Epidermal melanocyte (primary cell): ENCODE data around the gene CLCA2.
"Not testable (repeated sequence)": the region's sequence is repeated elsewhere in the genome, so short reads cannot be mapped to it uniquely, and the experiment has no call there.

ENCODE experiments used
- DNase-seq: peaks from one replicate; pipeline ENCODE4 v3.0.0; 2011; ENCODE audit warnings: low spot score; ENCODE audit not compliant: insufficient read length

CLCA2 gene

DNA sequence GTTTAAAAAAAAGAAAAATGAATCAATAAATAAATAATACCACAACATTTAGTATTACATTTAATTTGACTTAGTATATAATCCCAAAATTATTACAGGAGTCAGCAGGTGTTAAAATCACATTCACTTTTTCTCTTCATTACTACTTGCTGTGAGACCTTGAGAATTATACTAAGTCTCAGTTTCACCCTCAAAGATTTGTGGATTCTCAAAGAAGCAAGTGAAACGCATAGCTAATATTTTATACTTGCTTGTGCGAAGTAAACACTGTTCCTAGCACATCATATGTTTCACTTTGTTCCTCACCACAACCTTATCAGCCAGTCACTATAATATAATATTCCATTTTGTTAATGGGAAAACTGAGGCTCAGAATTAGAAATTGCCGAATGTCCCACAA lies 48.8 kb downstream of the CLCA2 start:
- DNase-seq, result no peak

DNA sequence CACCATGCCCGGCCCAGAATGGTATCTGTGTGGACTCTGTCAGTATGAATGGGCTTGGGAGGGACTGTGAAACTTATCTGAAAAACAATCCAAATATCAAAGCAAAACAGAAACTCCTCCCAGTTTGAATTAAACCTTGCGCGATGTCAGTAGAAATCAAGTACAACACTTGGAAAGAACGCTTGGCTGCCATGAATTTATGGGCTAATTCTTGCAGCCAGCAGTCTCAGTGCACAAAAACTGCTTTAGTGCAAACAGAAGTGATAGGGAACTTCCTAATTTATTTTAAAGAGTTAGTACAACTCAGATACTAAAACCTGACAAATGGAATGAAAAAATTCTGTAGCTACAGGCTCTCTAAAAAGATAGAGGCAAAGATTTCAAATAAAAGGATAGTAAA lies 53.3 kb downstream of the CLCA2 start:
- DNase-seq, result no peak

DNA sequence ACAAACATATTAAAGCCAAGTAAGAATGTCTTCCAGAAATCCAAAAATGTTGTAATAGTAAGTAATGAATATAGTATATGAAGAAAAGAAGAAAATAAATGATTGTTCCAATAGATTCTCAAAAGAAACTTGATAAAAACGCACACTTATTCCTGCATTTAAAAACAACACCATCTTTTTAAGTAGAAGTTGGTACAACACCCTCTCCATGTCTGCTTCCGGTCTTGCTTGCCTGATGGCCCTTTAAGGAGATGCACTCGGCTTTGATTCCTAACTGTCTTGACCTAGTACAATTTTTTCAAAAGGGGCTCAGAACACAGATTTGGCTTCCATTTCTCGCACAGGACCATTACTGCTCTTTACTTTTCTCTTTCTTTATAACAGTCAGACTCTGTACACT lies 53.7 kb downstream of the CLCA2 start:
- DNase-seq, result no peak

DNA sequence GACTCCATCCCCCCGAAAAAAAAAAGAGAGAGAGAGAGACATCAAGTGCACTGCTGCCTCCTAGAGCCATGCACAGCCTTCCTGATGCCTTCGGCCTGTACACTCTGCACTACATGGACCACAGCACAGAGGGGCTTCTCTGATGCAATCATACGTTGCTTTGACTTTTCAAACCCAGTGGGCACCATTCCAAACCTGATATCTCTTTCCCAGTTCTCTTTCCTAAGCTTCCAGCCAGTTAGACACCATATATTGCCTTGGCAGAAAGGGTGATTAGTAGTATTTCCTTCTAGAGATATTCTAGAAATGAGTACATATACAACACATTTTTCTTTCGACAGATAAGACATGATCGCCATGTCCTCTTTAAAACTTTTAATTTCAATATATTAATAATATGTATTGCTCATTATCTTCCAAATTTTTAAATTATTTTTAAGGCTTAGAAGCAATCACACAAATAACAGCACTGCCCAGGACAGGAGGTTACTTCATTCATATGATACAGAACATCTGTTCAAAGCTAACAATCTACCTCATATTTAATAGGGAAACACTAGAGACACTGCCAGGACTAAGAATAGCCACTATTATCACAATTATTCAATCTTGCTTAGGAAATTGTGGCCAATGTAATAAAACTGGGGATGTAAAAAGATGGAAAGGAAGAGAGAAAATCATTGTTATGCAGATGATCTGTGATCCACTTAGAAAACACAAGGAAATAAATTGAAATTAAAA lies 54.6 kb downstream of the CLCA2 start:
- no peak for DNase-seq

DNA sequence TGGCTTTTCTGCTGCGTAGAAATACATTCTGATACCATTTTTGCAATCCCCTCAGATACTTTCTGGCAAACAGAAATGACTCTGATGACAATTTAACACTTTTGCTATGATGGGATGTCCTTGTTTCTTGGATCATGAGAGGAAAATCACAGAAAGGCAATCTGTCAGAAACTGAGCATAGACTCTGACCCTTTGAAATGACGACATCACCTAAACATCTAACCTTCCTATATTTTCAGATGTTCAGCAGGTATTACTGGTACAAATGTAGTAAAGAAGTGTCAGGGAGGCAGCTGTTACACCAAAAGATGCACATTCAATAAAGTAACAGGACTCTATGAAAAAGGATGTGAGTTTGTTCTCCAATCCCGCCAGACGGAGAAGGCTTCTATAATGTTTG lies 58.0 kb downstream of the CLCA2 start:
- DNase-seq, result no peak

DNA sequence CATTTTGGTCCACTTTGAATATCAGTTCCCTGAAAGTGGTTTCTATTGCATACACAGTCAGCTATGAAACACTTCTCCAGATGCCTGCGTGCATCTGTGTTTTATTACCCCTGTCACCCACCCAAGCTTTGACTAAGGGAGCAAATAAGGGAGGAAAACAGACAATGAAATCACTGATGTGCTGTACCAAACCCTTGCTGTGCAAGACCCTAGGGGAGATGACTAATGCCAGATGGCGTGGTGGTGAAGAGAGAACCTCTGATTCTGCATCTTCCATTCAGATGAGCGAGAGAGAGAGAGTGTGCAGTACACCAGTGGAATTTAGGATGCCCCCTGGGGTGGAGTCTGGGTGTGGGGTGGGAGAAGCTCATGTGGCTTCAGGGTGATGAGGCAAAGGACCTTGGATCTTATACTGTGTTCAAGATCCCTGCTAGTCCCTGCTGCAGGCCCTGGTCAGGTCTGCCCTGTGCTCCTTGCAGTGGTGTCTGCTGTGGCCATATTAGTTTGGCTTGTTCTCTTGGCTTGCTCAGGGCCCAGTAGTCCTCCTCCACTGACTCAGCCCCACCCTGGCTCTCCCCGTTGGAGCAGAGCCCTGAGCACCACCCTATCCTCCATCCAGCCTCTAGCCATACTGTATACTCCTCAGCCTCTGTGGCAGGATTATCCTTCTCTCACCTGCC lies 63.3 kb downstream of the CLCA2 start:
- DNase-seq, result peak; percentile 72

DNA sequence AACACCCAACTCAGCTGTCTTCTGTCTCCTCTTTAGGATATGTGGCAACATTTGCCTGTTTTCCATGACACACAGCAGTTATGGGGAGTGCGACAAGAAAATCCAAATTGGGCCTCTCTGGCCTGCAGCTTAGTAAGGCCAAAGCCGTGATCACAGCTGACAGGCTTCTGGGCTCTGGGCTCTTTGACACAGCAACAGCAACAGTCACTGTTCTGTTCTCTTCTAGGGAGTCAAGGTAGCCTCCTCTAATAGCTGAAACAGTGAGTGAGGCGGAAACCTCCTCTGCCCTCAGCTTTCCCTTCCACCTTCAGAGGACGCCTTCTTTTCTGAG lies 63.8 kb downstream of the CLCA2 start:
- DNase-seq, result no peak

DNA sequence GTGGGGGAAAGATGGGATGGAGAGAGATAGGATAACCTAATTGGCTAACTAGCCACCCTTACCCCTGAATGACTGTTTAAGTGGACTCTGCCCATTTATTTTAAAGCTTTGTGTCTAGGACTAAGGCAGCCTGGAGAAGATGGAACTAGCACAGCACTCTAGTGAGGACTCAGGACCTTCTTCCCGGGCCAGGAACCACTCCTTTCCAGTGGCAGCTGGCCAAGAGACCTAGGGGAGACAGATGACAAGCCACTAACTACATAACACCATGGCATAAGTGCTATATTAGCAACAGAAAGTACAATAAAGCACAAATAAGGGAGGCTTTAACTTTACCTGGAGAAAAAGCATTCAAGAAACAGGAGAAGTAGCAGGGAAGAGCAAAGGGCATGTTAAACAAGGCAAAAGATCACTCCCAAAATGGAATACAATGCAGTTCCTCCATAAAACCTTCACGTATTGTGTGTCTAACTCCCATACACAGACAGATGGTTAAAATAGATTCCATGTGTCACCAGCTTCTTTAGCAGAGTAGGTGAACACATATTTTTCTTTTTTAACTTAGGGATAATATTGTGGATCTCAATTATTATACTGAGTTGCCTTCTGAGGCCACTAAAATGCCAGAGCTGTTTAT lies 65.4 kb downstream of the CLCA2 start:
- no peak for DNase-seq

DNA sequence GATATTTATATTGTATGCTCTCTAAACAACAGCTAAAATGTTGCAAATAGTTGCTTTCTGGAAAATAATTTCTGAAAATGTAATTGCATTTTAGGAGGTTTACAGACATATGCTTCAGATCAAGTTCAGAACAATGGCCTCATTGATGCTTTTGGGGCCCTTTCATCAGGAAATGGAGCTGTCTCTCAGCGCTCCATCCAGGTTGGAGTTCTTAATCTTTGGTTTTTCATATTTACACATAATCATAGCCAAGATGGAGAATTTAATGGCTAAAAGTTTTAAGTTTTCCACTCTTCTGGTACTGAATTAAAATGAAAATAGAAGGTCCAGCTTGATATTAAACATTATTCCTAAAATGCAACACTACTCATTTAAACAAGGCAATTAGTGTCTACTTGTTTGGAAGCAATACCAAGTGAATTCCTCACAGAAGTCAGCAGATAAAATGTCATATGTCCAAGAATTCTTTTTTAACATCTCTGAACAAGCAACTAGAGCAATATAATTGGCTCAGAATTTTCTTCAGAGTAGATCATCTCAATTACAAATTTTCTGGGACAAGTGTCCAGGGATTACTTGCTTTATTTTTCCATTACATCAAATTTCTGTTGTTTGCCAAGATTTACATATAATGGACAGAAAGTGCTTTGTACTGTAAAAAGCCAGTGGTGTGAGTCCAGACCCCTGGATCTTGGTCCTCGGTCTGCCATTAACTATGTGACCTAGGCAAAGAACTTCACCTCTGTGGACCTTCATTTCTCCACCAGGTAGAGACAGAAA lies 67.4 kb downstream of the CLCA2 start:
- no peak for DNase-seq

DNA sequence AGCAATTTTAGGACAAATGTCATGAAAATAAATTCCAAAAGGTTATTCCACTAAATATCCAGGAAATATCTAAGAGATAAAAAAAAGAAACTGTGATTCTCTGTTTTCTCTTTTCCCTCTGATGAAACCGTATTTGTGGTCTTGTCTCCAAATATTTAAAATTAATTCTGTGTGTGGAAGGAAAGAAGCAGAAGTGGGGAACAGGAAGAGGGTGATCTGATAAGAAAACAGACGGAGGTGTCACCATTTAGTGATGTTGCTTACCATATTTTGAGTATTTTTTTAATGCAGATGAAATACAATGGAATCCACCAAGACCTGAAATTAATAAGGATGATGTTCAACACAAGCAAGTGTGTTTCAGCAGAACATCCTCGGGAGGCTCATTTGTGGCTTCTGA lies 74.3 kb downstream of the CLCA2 start:
- DNase-seq, result no peak

DNA sequence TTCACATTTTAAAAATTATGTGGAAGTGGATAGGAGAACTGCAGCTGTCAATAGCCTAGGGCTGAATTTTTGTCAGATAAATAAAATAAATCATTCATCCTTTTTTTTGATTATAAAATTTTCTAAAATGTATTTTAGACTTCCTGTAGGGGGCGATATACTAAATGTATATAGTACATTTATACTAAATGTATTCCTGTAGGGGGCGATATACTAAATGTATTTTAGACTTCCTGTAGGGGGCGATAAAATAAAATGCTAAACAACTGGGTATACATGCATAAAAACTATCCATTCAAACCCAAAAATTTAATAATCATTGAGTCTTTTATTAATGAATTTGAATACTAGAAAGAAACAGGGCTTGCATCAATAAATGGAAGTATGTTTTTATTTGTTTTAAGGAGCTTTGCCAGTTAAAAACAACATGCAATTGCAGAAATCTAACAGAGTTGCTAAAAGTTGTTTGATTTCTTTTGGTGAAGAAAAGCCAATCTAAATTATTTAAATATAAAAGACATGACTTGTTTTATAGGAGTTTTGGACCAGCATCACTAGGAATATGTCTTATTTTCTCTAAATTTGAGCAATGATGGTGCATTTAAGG lies 76.1 kb downstream of the CLCA2 start:
- no peak for DNase-seq

DNA sequence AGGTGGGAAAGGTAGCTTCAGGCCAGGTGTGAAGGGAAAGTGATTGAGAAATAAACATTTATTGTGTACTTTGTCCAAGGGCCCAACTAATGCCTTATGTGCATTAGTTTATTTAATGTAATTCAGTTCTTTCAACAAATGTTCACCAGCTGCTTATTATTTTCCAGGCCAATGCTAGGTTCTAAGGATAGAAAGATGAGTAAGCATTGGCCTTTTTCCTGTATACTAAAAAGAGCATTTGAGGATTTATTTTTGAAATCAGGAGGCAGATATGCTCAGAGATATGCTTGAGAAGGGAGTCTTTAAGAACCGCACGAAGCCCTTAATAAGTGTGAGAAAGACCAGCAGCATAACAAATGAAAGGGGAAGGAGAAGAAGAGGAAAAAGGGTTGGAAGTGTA lies 76.7 kb downstream of the CLCA2 start:
- DNase-seq, result no peak

DNA sequence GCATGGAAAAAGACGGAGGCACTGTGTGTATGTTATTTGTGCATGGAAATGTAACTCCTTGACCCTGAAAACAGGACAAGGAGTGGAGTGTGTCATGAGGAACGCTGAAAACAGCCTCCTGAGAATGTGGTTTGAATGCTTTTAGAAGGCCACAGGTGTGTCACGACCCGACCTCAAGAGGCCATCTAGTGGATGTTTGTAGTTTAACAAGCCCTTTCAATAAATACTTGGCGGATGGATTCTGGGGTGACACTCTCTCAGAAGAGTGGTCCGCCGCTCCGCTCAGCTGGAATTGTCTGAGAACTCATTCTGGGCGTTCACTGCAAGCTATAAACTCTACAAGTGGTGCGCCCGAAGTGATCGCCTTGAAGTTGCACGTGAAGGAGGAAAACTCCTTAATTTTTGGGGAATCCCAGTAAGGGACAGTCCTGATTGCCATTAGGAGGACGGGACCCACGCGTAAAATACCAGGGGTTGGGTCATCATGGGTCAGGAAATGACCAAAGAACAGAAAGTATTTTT lies 78.2 kb downstream of the CLCA2 start:
- DNase-seq, result not testable (repeated sequence)

DNA sequence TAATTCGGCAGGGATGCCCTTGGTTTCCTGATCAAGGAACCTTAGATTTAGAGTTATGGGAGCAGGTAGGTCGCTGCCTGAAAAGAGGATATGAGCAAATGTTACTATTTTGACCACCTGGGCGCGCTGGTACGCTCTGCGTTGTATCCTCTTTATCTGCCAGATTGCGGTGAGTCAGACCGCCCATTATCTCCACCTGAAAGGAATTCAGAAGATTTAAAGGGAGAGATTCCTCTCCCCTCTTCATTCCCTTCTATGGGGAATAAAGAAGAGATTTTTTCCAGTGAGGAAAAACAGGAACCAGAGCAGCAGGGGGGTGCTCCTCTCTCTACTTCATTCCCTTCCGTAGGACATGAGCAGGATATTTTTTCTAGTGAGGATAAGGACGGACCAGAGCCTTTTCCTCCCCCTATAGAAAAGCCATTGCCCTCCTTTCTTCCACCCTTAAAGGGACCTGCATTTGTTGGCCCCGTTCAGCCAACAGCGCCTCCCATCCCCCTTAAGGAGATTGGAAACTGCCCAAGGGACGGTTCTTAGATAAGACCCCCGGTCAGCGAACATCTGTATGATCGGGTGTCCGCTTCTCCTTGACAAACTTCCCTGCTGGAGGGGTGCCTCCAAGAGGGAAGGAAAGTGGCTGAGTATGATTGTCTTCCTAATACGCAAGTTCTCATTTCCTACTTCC lies 78.9 kb downstream of the CLCA2 start:
- DNase-seq, result no peak

DNA sequence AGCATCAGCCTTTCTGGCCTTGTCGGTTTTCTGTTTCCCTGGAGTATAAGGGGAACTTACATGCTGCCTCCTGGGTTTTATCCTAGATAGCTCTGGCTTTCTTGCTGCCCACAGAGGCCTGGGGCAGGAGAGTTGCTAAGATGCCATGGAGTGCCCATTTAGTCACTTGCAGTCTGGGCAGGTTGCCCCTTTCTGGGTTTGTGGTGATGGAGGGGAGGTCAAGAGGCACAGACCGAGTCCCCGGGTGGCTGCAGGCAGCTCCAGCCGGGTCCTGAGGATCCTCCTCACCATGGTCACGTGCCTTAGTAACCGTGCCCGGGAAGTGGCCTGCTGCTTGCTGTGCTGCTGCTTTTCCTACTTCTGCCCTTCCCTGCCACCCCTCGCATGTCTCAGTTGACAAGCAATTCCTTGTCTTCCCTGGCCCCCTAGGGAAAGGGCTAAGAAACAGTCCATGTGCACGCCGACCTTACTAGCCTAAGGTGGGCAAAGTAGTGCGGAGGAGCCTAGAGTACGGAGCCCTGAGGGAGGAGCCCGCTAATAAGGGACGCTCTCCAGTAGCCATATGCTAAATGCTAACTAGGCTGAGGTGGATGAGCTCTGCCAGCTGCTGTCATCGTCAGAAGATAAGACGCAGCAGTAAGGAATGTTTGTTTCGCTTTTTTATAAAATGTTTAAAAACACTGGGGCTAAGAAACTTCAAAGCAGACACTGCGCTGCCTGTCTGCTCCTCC lies 79.6 kb downstream of the CLCA2 start:
- no peak for DNase-seq

DNA sequence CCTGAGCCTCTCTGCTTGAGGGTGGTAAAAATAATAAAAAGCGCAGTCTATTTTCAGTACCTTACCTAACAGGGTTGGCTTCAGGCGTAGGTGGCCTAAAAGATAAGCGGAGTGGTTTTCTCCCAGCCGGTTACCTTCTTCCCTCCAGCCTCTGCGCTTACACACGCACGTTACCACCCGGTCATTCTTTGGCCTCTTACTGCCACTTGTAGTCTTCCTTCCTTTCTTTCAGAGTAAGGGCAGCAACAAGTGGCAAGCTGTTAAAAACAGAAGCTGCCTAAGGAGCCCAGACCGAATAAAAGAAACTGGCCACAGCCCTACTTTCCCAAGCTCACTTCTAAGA lies 80.1 kb downstream of the CLCA2 start:
- no peak for DNase-seq

DNA sequence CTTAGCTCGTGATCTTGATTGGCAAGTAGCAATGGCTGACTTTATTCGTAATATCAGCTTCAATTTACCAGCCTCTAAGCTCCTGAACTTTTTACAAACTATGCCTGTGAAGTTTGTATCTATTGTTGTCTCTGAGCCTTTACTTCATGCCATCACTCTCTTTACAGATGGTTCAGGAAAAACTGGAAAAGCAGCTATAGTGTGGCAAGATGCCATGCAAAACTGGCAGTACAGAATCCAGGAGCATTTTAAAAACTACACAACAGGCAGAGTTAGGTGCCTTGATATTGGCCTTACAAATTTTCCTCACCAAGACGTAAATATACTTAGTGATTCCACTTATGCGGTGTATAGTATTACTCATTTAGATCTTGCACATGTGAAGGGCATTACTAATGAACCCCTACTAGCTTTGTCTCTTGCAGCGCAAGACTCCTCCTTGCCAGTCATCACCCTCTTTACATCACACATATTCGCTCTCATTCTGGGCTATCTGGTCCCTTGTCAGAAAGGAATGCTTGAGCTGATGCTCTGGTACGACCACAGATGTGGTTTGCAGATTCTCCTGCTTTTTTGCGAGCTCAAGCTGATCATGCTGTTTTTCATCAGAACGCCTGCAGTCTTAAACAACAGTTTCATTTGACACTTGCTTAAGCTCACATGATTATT lies 81.1 kb downstream of the CLCA2 start:
- no peak for DNase-seq

DNA sequence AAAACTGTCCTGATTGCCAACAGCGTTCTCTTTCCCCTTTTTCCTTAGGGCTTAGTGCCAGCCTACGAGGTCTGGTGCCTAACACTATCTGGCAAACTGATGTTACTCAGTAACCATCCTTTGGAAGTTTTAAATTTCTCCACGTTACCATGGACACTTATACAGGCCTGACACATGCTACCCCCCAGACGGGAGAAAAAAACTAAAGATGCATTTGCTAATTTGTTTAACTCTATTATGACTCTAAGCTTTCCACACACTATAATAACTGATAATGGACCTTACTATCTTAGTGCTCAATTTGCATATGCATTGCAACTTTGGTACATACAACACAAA lies 81.6 kb downstream of the CLCA2 start:
- DNase-seq, result no peak
